Upper lobe of right lung (tissue), 1 donor: ENCODE data around the gene ADAMTS2. TPM values are rescaled to one million over a fixed set of nuclear protein-coding genes. Genes with fewer than 3 reads are reported as not detected.

Experiments used
- ATAC-seq: fragments of 200-7000 bp; cut with Tn5 transposase; one replicate; pipeline ENCODE4 v1.9.1; 2020; ENCODE audit warnings: mild to moderate bottlenecking, moderate library complexity
- DNase-seq: peaks from one replicate; pipeline ENCODE4 v3.0.0-alpha.2; 2020
- H3K27ac ChIP-seq: fragments of 200-600 bp; one replicate; pipeline ENCODE4 v1.8.0; 2022
- H3K27me3 ChIP-seq: fragments of 200-600 bp; one replicate; pipeline ENCODE4 v1.8.0; 2022; ENCODE audit warnings: mild to moderate bottlenecking
- H3K36me3 ChIP-seq: fragments of 200-600 bp; one replicate; pipeline ENCODE4 v1.8.0; 2022
- H3K4me1 ChIP-seq: fragments of 200-600 bp; one replicate; pipeline ENCODE4 v1.8.0; 2022
- H3K4me3 ChIP-seq: fragments of 200-600 bp; one replicate; pipeline ENCODE4 v1.8.0; 2022; ENCODE audit warnings: mild to moderate bottlenecking
- H3K9me3 ChIP-seq: fragments of 200-600 bp; one replicate; pipeline ENCODE4 v1.8.0; 2022
- intact Hi-C: fragments of 100-400 bp; cut with DNase I; formaldehyde crosslinking; loops from one replicate; pipeline ENCODE4 v1.11.0; 2022
- total RNA-seq: library from RNA; stranded (reverse); fragmentation: NEBNext Ultra II Directional; extraction: Animal tissue kit (Norgen Biotek cat#: 25700); gene quantifications from one replicate; pipeline ENCODE4 v1.2.1, GENCODE V29; 2021
- TF ChIP-seq, protein P1 (sequence below): fragments of 200-600 bp; IDR thresholded peaks from one replicate; pipeline ENCODE4 v1.8.0; 2022; ENCODE audit warnings: antibody characterized with exemption
- donor health status: DM: no; HTN: yes; CAD: no; lungs with severe emphysema.

ADAMTS2 gene
- total RNA-seq, 1 donor from 2014 or later = 16.4 TPM

DNA sequence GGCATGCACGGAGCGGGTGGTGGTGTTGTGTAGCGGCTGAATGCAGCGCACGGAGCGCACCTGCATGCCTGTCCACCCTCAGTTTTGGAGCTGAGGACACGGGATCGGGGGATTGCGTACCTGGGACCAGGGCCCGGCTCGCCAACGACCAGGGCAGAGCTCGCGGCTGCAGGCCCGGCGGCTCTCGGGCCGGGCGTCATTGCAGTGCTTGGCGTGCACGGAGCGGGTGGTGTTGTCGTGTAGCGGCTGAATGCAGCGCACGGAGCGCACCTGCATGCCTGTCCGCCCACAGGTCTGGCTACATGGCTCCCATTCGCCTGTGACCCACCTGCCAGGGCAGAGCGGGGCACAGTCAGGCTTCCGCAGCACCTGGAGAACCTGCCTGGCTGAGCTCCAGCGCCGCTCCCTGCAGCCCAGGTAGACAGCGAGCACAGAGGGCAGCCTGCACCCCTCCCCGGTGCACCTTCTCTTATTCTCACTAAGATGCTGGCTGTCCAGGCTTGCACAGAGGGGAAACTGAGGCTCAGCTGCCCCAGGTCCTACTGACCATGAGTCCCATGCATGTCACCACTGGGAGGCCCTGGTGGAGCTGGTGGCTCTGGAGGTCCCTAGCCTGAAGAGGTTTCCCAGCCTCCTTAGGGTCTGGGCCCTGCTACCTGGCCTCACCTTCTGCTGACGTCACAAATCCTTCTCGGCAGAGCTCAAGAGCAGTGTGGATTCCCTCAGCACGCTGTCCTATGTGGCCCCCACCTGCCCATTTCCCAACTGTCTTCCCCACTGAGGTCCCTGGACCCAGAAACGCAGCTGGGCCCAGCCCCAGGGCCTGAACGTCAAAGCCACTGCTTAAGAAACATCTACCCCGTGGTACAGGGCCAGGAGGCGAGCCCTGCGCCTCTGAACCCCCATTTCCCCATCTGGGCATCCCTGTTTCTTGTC lies 220.1 kb downstream of the ADAMTS2 start:
- no peaks in the 10 kb centered on the region for H3K36me3 ChIP-seq
- DNase-seq = peak; percentile 52

GRCh38 chr5:179124273-179124852 lies 220.9 kb downstream of the ADAMTS2 start:
- ATAC-seq (no peak), DNase-seq (no peak)
- Histone ChIP-seq H3K27me3 (no peaks in the 10 kb centered on the region), H3K36me3 (no peaks in the 10 kb centered on the region), H3K9me3 (no peaks in the 10 kb centered on the region), H3K4me1 (no peaks in the 10 kb centered on the region), H3K4me3 (no peak overlapping the region), H3K27ac (no peak overlapping the region)
- intact Hi-C loops = no loop called here
- TF ChIP-seq, protein P1, sequence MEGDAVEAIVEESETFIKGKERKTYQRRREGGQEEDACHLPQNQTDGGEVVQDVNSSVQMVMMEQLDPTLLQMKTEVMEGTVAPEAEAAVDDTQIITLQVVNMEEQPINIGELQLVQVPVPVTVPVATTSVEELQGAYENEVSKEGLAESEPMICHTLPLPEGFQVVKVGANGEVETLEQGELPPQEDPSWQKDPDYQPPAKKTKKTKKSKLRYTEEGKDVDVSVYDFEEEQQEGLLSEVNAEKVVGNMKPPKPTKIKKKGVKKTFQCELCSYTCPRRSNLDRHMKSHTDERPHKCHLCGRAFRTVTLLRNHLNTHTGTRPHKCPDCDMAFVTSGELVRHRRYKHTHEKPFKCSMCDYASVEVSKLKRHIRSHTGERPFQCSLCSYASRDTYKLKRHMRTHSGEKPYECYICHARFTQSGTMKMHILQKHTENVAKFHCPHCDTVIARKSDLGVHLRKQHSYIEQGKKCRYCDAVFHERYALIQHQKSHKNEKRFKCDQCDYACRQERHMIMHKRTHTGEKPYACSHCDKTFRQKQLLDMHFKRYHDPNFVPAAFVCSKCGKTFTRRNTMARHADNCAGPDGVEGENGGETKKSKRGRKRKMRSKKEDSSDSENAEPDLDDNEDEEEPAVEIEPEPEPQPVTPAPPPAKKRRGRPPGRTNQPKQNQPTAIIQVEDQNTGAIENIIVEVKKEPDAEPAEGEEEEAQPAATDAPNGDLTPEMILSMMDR = no peak

More for the DNA sequence above, 220.1 kb downstream of the ADAMTS2 start:
- no peaks in the 10 kb centered on the region for H3K9me3 ChIP-seq
- H3K27me3 ChIP-seq = no peaks in the 10 kb centered on the region
- H3K4me3 ChIP-seq = no peak overlapping the region
- no peak overlapping the region for H3K27ac ChIP-seq
- no peak for ATAC-seq
- TF ChIP-seq, protein P1 = no peak
- no peaks in the 10 kb centered on the region for H3K4me1 ChIP-seq
- intact Hi-C loops = no loop called here

DNA sequence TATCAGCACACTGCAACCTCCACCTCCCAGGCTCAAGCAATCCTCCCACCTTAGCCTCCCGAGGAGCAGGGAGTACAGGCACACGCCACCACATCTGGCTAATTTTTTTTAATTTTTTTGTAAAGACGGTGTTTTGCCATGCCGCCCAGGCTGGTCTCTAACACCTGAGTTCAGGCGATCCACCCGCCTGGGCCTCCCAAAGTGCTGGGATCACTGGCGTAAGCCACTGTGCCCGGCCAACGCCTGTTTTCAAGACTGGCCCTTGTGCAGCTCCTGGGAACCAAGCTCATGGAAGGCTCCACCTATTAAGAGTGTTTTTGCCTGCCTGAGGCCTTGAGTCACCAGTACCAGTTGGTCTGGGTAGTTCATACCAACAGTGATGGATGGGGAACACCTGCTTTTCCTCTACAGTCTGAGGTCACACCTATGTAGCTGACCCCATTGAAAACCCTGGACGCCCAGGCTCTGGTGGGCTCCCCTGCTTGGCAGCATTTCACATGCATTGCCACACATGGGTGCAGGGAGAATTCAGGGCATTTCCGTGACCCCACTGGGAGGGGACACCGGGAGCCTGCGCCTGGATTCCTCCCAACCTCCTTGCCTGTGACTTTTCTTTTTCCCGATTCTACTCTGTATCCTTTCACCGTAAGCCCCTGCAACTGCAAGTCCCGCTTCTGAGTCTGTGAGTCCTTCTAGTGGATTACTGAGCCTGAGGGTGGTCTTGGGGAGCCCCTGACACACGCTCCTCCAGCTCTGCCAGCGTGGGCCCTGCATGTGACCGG lies 221.6 kb downstream of the ADAMTS2 start:
- no peak overlapping the region for H3K4me3 ChIP-seq
- DNase-seq (peak; percentile 46), ATAC-seq (no peak)
- TF ChIP-seq, protein P1 = no peak
- H3K4me1 ChIP-seq = no peaks in the 10 kb centered on the region
- H3K27ac ChIP-seq = no peak overlapping the region
- no peaks in the 10 kb centered on the region for H3K27me3 ChIP-seq
- no peaks in the 10 kb centered on the region for H3K9me3 ChIP-seq
- H3K36me3 ChIP-seq = no peaks in the 10 kb centered on the region
- intact Hi-C loops = no loop called here

- intact Hi-C loops = no loop called here
- Histone ChIP-seq H3K4me1 (no peaks in the 10 kb centered on the region), H3K4me3 (no peak overlapping the region), H3K27ac (no peak overlapping the region), H3K36me3 (no peaks in the 10 kb centered on the region), H3K27me3 (no peaks in the 10 kb centered on the region), H3K9me3 (no peaks in the 10 kb centered on the region)
- no peak for ATAC-seq
- TF ChIP-seq, protein P1 = no peak
- DNase-seq = peak; percentile 52
Measured at GRCh38 chr5:179123109-179123426, 222.2 kb downstream of the ADAMTS2 start.

- no peaks in the 10 kb centered on the region for H3K27me3 ChIP-seq
- no peak overlapping the region for H3K4me3 ChIP-seq
- no peak overlapping the region for H3K27ac ChIP-seq
- no peaks in the 10 kb centered on the region for H3K4me1 ChIP-seq
- TF ChIP-seq, protein P1 = no peak
- no peaks in the 10 kb centered on the region for H3K36me3 ChIP-seq
- intact Hi-C loops = no loop called here
- H3K9me3 ChIP-seq = no peaks in the 10 kb centered on the region
- ATAC-seq (no peak), DNase-seq (no peak)
Measured at GRCh38 chr5:179122411-179123108, 222.7 kb downstream of the ADAMTS2 start.
